ENCODE data around the gene RING1. TPM values are rescaled to one million over a fixed set of nuclear protein-coding genes. Genes with fewer than 3 reads are reported as not detected.

Gene RING1
- total RNA-seq, 1 experiment from 2014 or later: 31.0 TPM

GRCh38 chr6:33248932-33249731, 40.8 kb downstream of the RING1 start:
- H3K27ac ChIP-seq (ENCODE audit: insufficient read length, low read depth, low read length): no peak overlapping the region
- peaks cover 8 to 24% (median 20%) of the 10 kb centered on the region in 3 experiments; a peak in 6 of 7 replicates for H3K36me3 Mint-ChIP-seq (ENCODE audit: insufficient read depth in 1 of 3, low read depth in 3 of 3)
- no peaks in the 10 kb centered on the region; the same call in 1 of the 2 replicates for H3K4me1 ChIP-seq (ENCODE audit: insufficient read depth, low read length)
- no peaks in the 10 kb centered on the region; a peak in 1 of 5 replicates for H3K9me3 Mint-ChIP-seq
- no peak overlapping the region for H3K23ac ChIP-seq (ENCODE audit: insufficient read length, low read depth, low read length)
- peak overlapping the region; percentile 58 for H3K9ac ChIP-seq (ENCODE audit: extremely low read depth, insufficient read length, low read length)
- no peak overlapping the region for H2BK20ac ChIP-seq (ENCODE audit: low read depth, low read length, poor library complexity, severe bottlenecking)
- H2BK5ac ChIP-seq (ENCODE audit: insufficient read length, low read length): no peak overlapping the region
- H3K14ac ChIP-seq (ENCODE audit: insufficient read depth, low read length): peak overlapping the region; percentile 41
- no peak overlapping the region for H2AK5ac ChIP-seq (ENCODE audit: insufficient read length, low read length)
- H2AFZ ChIP-seq (ENCODE audit: low read length): no peak overlapping the region
- peak overlapping the region; percentile 77 for H3K4me2 ChIP-seq (ENCODE audit: insufficient read depth, insufficient read length, low read length)
- peak; percentile 99 for DNase-seq
- no peak overlapping the region for H4K5ac ChIP-seq (ENCODE audit: insufficient read length, low read depth, low read length)
- H4K20me1 ChIP-seq (ENCODE audit: control insufficient read depth, insufficient read depth, insufficient read length): no peaks in the 10 kb centered on the region
- no peak overlapping the region for H2BK15ac ChIP-seq (ENCODE audit: low read depth, low read length)
- no peak overlapping the region for H2BK12ac ChIP-seq (ENCODE audit: insufficient read length, low read depth, low read length)
- no peaks in the 10 kb centered on the region; the same call in 1 of the 2 replicates for H3K27me3 ChIP-seq (ENCODE audit: insufficient read depth, low read length)
- no peak overlapping the region for H3K56ac ChIP-seq (ENCODE audit: insufficient read length, low read depth, low read length)
- peak overlapping the region; percentile 66 for H3K18ac ChIP-seq (ENCODE audit: insufficient read length, low read depth, low read length)
- no peaks in the 10 kb centered on the region for H3K79me2 ChIP-seq (ENCODE audit: insufficient read depth, low read length)
- no peak overlapping the region for H3K4ac ChIP-seq (ENCODE audit: low read depth, low read length)
- H3T11ph ChIP-seq (ENCODE audit: low read length): no peak overlapping the region
- peaks cover 17% of the 10 kb centered on the region for H3K23me2 ChIP-seq (ENCODE audit: insufficient read length, low read depth, low read length, poor library complexity, severe bottlenecking)
- no peak overlapping the region for H4K8ac ChIP-seq (replicated peaks; ENCODE audit: insufficient read length, low read depth, low read length)
- H3K9me3 ChIP-seq (ENCODE audit: control insufficient read depth, low read depth, low read length): no peaks in the 10 kb centered on the region
- peak overlapping the region in 2 of 3 experiments; percentile 57 to 76; a peak in 3 of 7 replicates for H3K27ac Mint-ChIP-seq
- peak overlapping the region; percentile 74 to 83 for H3K4me3 Mint-ChIP-seq
- no peaks in the 10 kb centered on the region for H3K79me1 ChIP-seq (ENCODE audit: insufficient read depth, low read depth, low read length, poor library complexity, severe bottlenecking)
- H3K27me3 Mint-ChIP-seq (ENCODE audit: low read depth): peaks cover 37% of the 10 kb centered on the region
- no CpG with 5 or more reads among the region's 58 CpGs for WGBS (ENCODE audit: extremely low coverage, insufficient read length, low lambda C conversion rate)
- no peak overlapping the region for H4K91ac ChIP-seq (ENCODE audit: insufficient read length, low read depth, low read length)
- H3K4me1 Mint-ChIP-seq: peaks cover 20 to 22% of the 10 kb centered on the region in 2 experiments
- TF ChIP-seq CTCF (conservative IDR thresholded peaks at IDR 0.05): no peak
- no peak overlapping the region for H2BK120ac ChIP-seq (ENCODE audit: low read depth, low read length, poor library complexity, severe bottlenecking)
